HCT116 (cell line): ENCODE results near the gene DBN1. TPM values are rescaled to one million over a fixed set of nuclear protein-coding genes. Genes with fewer than 3 reads are reported as not detected.

Experiments
- ATAC-seq: fragments of 200-7000 bp; cut with Tn5 transposase; 2 replicates; pipeline ENCODE4 v1.9.1; 2020; ENCODE audit warnings: mild to moderate bottlenecking, moderate library complexity
- BruUV-seq: library from RNA; stranded (reverse); fragments of 400-500 nt; replicated peaks from 2 replicates; lab custom pipeline; 2021; lab: Mats Ljungman, UMichigan
- CTCF ChIA-PET: fragments of 300-600 bp; sonication (Branson Sonifier 250); formaldehyde crosslinking; loops from one replicate; lab custom pipeline; 2021; ENCODE audit warnings: antibody characterized with exemption; lab: Charles Lee
- POLR2A ChIA-PET: fragments of 300-600, 350-600 bp; sonication (Branson Sonifier 250); formaldehyde crosslinking; loops from one replicate; lab custom pipeline; 2021; ENCODE audit warnings: antibody characterized with exemption; lab: Charles Lee
- RAD21 ChIA-PET, 2 experiments: fragments of 300-600 bp; sonication (Branson Sonifier 250); formaldehyde crosslinking; loops; one replicate each; lab custom pipeline; 2023; ENCODE audit warnings: low total read pairs in 2 of 2; ENCODE audit not compliant: uncharacterized antibody in 2 of 2, unreplicated experiment in 2 of 2, low non-redundant PET in 1 of 2; lab: Charles Lee
- DNase-seq: peaks from one replicate; pipeline ENCODE4 v3.0.0-alpha.2; 2010; ENCODE audit warnings: low read depth, low spot score
- H2AFZ ChIP-seq: fragments of 200-600 bp; shearing (Covaris generic), sonication (generic); 2 replicates; pipeline ENCODE4 v1.6.1; 2017; ENCODE audit warnings: low read depth, mixed run types, mixed read lengths, antibody characterized with exemption, low read length; ENCODE audit not compliant: poor library complexity, severe bottlenecking
- H3K27ac ChIP-seq: 2 replicates; pipeline ENCODE4 v1.5.1; 2012; ENCODE audit warnings: low read depth, low read length
- H3K27me3 ChIP-seq: fragments of 200-600 bp; sonication (generic); 2 replicates; pipeline ENCODE4 v1.6.1; 2016; ENCODE audit warnings: mixed run types, low read length, mixed read lengths; ENCODE audit not compliant: insufficient read depth
- H3K36me3 ChIP-seq, 2 experiments: fragments of 200-500 bp in 1 of 2; fragments of 200-600 bp in 1 of 2; sonication (Bioruptor generic) in 1 of 2; sonication (generic) in 1 of 2; 2 replicates each; pipeline versions ENCODE4 v1.5.1 to v1.6.1; 2014 to 2016; ENCODE audit warnings: low read length in 2 of 2, inconsistent platforms in 1 of 2, mixed read lengths in 1 of 2, mixed run types in 1 of 2; ENCODE audit not compliant: insufficient read depth in 2 of 2, control insufficient read depth in 1 of 2
- H3K4me1 ChIP-seq, 2 experiments: fragments of 200-600 bp in 1 of 2; sonication (generic) in 1 of 2; 2 replicates each; pipeline versions ENCODE4 v1.5.1 to v1.6.1; 2012 to 2017; ENCODE audit warnings: low read length in 2 of 2, inconsistent platforms in 1 of 2, mild to moderate bottlenecking in 1 of 2, mixed read lengths in 1 of 2, mixed run types in 1 of 2, moderate library complexity in 1 of 2; ENCODE audit not compliant: insufficient read depth in 2 of 2, control insufficient read depth in 1 of 2
- H3K4me2 ChIP-seq: fragments of 200-600 bp; sonication (generic); 2 replicates; pipeline ENCODE4 v1.6.1; 2017; ENCODE audit warnings: mixed run types, low read length, mixed read lengths
- H3K4me3 ChIP-seq, 2 experiments: fragments of 200-600 bp in 1 of 2; sonication (generic) in 1 of 2; replicated peaks in 1 of 2; 2 replicates each; pipeline ENCODE4 v1.5.1; 2011 to 2016; ENCODE audit warnings: low read length in 2 of 2, control low read depth in 1 of 2, low read depth in 1 of 2, mild to moderate bottlenecking in 1 of 2, mixed read lengths in 1 of 2, mixed run types in 1 of 2
- H3K79me2 ChIP-seq: fragments of 200-600 bp; sonication (generic); 2 replicates; pipeline ENCODE4 v1.6.1; 2017; ENCODE audit warnings: mild to moderate bottlenecking, mixed run types, low read length, moderate library complexity, mixed read lengths; ENCODE audit not compliant: insufficient read depth
- H3K9ac ChIP-seq: fragments of 200-600 bp; sonication (generic); 2 replicates; pipeline ENCODE4 v1.6.1; 2016; ENCODE audit warnings: low read length, mixed read lengths
- H3K9me2 ChIP-seq: fragments of 200-600 bp; sonication (generic), shearing (Covaris generic); 2 replicates; pipeline ENCODE4 v1.6.1; 2017; ENCODE audit warnings: mixed run types, mild to moderate bottlenecking, moderate library complexity; ENCODE audit not compliant: insufficient read depth
- H3K9me3 ChIP-seq, 2 experiments: fragments of 200-500 bp in 1 of 2; fragments of 200-600 bp in 1 of 2; sonication (Bioruptor generic) in 1 of 2; sonication (generic) in 1 of 2; 2 replicates each; pipeline ENCODE4 v1.6.1; 2014 to 2017; ENCODE audit warnings: low read length in 2 of 2, mixed read lengths in 2 of 2, inconsistent platforms in 1 of 2, low read depth in 1 of 2, mild to moderate bottlenecking in 1 of 2, mixed run types in 1 of 2, moderate library complexity in 1 of 2; ENCODE audit not compliant: control insufficient read depth in 1 of 2, insufficient read depth in 1 of 2
- H4K20me1 ChIP-seq: fragments of 200-600 bp; sonication (generic), shearing (Covaris generic); 2 replicates; pipeline ENCODE4 v1.6.1; 2017; ENCODE audit warnings: mixed run types, mild to moderate bottlenecking, moderate library complexity; ENCODE audit not compliant: insufficient read depth
- CEBPB ChIP-seq: IDR thresholded peaks from 2 replicates; pipeline ENCODE4 v1.6.1; 2012; ENCODE audit warnings: low read depth
- EGR1 ChIP-seq: IDR thresholded peaks from 2 replicates; pipeline ENCODE4 v1.6.1; 2012; ENCODE audit warnings: low read depth
- ELF1 ChIP-seq: IDR thresholded peaks from 2 replicates; pipeline ENCODE4 v1.6.1; 2012; ENCODE audit warnings: low read depth, borderline replicate concordance
- EZH2phosphoT487 ChIP-seq: fragments of 200-600 bp; IDR thresholded peaks from 2 replicates; pipeline ENCODE4 v1.6.1; 2018; ENCODE audit warnings: antibody characterized with exemption, borderline replicate concordance
- FOSL1 ChIP-seq: IDR thresholded peaks from 2 replicates; pipeline ENCODE4 v1.6.1; 2012; ENCODE audit warnings: low read depth
- JUND ChIP-seq: IDR thresholded peaks from 2 replicates; pipeline ENCODE4 v1.6.1; 2012
- POLR2A ChIP-seq: IDR thresholded peaks from 2 replicates; pipeline ENCODE4 v1.7.0; 2011; ENCODE audit warnings: borderline replicate concordance; ENCODE audit not compliant: insufficient read depth, insufficient read length; ENCODE audit errors: extremely low read depth
- POLR2AphosphoS5 ChIP-seq: IDR thresholded peaks from 2 replicates; pipeline ENCODE4 v1.6.1; 2011; ENCODE audit warnings: mild to moderate bottlenecking, low read depth, low read length, moderate library complexity
- RAD21 ChIP-seq: IDR thresholded peaks from 2 replicates; pipeline ENCODE4 v1.6.1; 2012; ENCODE audit warnings: low read depth, mild to moderate bottlenecking
- SP1 ChIP-seq: IDR thresholded peaks from 2 replicates; pipeline ENCODE4 v1.6.1; 2012; ENCODE audit warnings: low read depth
- YY1 ChIP-seq: IDR thresholded peaks from 2 replicates; pipeline ENCODE4 v1.6.1; 2011; ENCODE audit warnings: low read length, low read depth, moderate library complexity, mild to moderate bottlenecking; ENCODE audit not compliant: insufficient replicate concordance; ENCODE audit errors: extremely low read depth
- ZBTB33 ChIP-seq: IDR thresholded peaks from 2 replicates; pipeline ENCODE4 v1.6.1; 2011; ENCODE audit warnings: mild to moderate bottlenecking, low read length, moderate library complexity; ENCODE audit not compliant: insufficient replicate concordance; ENCODE audit errors: extremely low read depth
- ZFX ChIP-seq: fragments of 450-650 bp; IDR thresholded peaks from 2 replicates; pipeline ENCODE4 v1.6.1; 2017
- ZNF274 ChIP-seq: fragments of 200-500 bp; sonication (Bioruptor generic); IDR thresholded peaks from 2 replicates; pipeline ENCODE4 v1.6.1; 2014; ENCODE audit warnings: mild to moderate bottlenecking, low read depth, low read length, inconsistent platforms
- intact Hi-C: fragments of 100-400 bp; cut with micrococcal nuclease; formaldehyde crosslinking; loops from 2 replicates; pipeline ENCODE4 v1.10.0; 2022
- total RNA-seq: library from RNA; stranded (reverse); gene quantifications from one replicate; pipeline ENCODE4 v1.2.1, GENCODE V29; 2021; ENCODE audit not compliant: unreplicated experiment
- TF ChIP-seq, protein P1 (sequence below), 3 experiments: fragments of 200-600 bp in 1 of 3; sonication (generic) in 1 of 3; IDR thresholded peaks in 2 of 3; conservative IDR thresholded peaks in 1 of 3; 2 replicates each; pipeline ENCODE4 v1.5.1; 2012 to 2017; ENCODE audit warnings: low read depth in 2 of 3, low read length in 2 of 3, antibody characterized with exemption in 1 of 3, borderline replicate concordance in 1 of 3, control low read depth in 1 of 3, mild to moderate bottlenecking in 1 of 3, mixed read lengths in 1 of 3, mixed run types in 1 of 3, moderate library complexity in 1 of 3; ENCODE audit not compliant: insufficient read depth in 1 of 3
- TF ChIP-seq, protein P2 (sequence below): IDR thresholded peaks from 2 replicates; pipeline ENCODE4 v1.6.1; 2012
- TF ChIP-seq, protein P3 (sequence below): IDR thresholded peaks from 2 replicates; pipeline ENCODE4 v1.6.1; 2012
- TF ChIP-seq, protein P4 (sequence below): IDR thresholded peaks from 2 replicates; pipeline ENCODE4 v1.6.1; 2012; ENCODE audit warnings: low read depth

DBN1 gene
- total RNA-seq, 1 experiment from 2014 or later: 144 TPM

- no TSS peak for BruUV-seq
- peaks cover 67% of the 10 kb centered on the region for H3K79me2 ChIP-seq
- peak overlapping the region; percentile 95; the same call in 1 of the 2 replicates for H3K27ac ChIP-seq
- DNase-seq: no peak
- H2AFZ ChIP-seq: no peak overlapping the region
- H3K9ac ChIP-seq: peak overlapping the region; percentile 99
- no peaks in the 10 kb centered on the region for H3K9me2 ChIP-seq
- H3K4me3 ChIP-seq: no peak overlapping the region
- ChIA-PET RAD21 (interaction anchor here in 1 of 2 experiments (1.1 kb wide), 1 partner anchor 47 kb away, joined by 3 read pairs; no protein-coding TSS in a partner anchor), POLR2A (interaction anchor here (2.0 to 2.2 kb wide), 3 partner anchors 8 to 60 kb away, joined by 5 to 9 read pairs (median 8); partner anchors contain the start of gene GRK6), CTCF (interaction anchor here (1.1 to 6.3 kb wide), 4 partner anchors 8 to 59 kb away, joined by 3 to 53 read pairs (median 12); partner anchors contain the start of gene PDLIM7)
- peaks cover 0 to 9% of the 10 kb centered on the region in 2 experiments; a peak in 1 of 4 replicates for H3K36me3 ChIP-seq
- peaks cover 20 to 76% of the 10 kb centered on the region in 2 experiments for H3K4me1 ChIP-seq
- ATAC-seq: no peak
- H3K27me3 ChIP-seq: no peaks in the 10 kb centered on the region
- no peaks in the 10 kb centered on the region for H4K20me1 ChIP-seq
- H3K4me2 ChIP-seq: peak overlapping the region; percentile 99
- no peaks in the 10 kb centered on the region for H3K9me3 ChIP-seq
- intact Hi-C loops: no loop called here
- TF ChIP-seq, protein P1, sequence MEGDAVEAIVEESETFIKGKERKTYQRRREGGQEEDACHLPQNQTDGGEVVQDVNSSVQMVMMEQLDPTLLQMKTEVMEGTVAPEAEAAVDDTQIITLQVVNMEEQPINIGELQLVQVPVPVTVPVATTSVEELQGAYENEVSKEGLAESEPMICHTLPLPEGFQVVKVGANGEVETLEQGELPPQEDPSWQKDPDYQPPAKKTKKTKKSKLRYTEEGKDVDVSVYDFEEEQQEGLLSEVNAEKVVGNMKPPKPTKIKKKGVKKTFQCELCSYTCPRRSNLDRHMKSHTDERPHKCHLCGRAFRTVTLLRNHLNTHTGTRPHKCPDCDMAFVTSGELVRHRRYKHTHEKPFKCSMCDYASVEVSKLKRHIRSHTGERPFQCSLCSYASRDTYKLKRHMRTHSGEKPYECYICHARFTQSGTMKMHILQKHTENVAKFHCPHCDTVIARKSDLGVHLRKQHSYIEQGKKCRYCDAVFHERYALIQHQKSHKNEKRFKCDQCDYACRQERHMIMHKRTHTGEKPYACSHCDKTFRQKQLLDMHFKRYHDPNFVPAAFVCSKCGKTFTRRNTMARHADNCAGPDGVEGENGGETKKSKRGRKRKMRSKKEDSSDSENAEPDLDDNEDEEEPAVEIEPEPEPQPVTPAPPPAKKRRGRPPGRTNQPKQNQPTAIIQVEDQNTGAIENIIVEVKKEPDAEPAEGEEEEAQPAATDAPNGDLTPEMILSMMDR (IDR thresholded peaks at IDR 0.05 in 2 of 3, conservative IDR thresholded peaks at IDR 0.05 in 1 of 3; ENCODE audit: borderline replicate concordance in 1 of 3, insufficient read depth in 1 of 3, low read depth in 2 of 3, low read length in 2 of 3): no peak
- TF ChIP-seq CEBPB (no peak), ELF1 (no peak), ZBTB33 (no peak), EZH2phosphoT487 (no peak), ZNF274 (no peak), POLR2A (no peak), EGR1 (no peak), RAD21 (no peak), JUND (no peak), SP1 (no peak), YY1 (no peak), FOSL1 (no peak), ZFX (no peak), POLR2AphosphoS5 (no peak)
- TF ChIP-seq, protein P2, sequence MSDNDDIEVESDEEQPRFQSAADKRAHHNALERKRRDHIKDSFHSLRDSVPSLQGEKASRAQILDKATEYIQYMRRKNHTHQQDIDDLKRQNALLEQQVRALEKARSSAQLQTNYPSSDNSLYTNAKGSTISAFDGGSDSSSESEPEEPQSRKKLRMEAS: no peak
- TF ChIP-seq, protein P3, sequence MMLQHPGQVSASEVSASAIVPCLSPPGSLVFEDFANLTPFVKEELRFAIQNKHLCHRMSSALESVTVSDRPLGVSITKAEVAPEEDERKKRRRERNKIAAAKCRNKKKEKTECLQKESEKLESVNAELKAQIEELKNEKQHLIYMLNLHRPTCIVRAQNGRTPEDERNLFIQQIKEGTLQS: no peak
- TF ChIP-seq, protein P4, sequence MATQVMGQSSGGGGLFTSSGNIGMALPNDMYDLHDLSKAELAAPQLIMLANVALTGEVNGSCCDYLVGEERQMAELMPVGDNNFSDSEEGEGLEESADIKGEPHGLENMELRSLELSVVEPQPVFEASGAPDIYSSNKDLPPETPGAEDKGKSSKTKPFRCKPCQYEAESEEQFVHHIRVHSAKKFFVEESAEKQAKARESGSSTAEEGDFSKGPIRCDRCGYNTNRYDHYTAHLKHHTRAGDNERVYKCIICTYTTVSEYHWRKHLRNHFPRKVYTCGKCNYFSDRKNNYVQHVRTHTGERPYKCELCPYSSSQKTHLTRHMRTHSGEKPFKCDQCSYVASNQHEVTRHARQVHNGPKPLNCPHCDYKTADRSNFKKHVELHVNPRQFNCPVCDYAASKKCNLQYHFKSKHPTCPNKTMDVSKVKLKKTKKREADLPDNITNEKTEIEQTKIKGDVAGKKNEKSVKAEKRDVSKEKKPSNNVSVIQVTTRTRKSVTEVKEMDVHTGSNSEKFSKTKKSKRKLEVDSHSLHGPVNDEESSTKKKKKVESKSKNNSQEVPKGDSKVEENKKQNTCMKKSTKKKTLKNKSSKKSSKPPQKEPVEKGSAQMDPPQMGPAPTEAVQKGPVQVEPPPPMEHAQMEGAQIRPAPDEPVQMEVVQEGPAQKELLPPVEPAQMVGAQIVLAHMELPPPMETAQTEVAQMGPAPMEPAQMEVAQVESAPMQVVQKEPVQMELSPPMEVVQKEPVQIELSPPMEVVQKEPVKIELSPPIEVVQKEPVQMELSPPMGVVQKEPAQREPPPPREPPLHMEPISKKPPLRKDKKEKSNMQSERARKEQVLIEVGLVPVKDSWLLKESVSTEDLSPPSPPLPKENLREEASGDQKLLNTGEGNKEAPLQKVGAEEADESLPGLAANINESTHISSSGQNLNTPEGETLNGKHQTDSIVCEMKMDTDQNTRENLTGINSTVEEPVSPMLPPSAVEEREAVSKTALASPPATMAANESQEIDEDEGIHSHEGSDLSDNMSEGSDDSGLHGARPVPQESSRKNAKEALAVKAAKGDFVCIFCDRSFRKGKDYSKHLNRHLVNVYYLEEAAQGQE: no peak
These were observed 24.0 kb downstream of the DBN1 start for GRCh38 chr5:177449140-177450061.
